Thyroid gland (tissue), 4 donors: ENCODE data around the gene NEDD4L.

Experiments
- CTCF ChIP-seq, 6 experiments: fragments of 200-600 bp in 3 of 6; fragments of 450-650 bp in 3 of 6; sonication (generic) in 3 of 6; IDR thresholded peaks; one replicate each; pipeline ENCODE4 v1.5.1; 2016 to 2019; ENCODE audit warnings: antibody characterized with exemption in 6 of 6, mild to moderate bottlenecking in 2 of 6, inconsistent platforms in 1 of 6, moderate library complexity in 1 of 6
- POLR2A ChIP-seq, 2 donors: fragments of 450-650 bp; IDR thresholded peaks; one replicate each; pipeline ENCODE4 v1.6.1; 2017; ENCODE audit warnings: antibody characterized with exemption in 2 of 2, mild to moderate bottlenecking in 2 of 2, moderate library complexity in 1 of 2

- TF ChIP-seq CTCF (IDR thresholded peaks at IDR 0.05) (no peak), POLR2A (IDR thresholded peaks at IDR 0.05) (no peak)
Measured at GRCh38 chr18:58324824-58325480, 280.9 kb downstream of the NEDD4L start.
